NCI-H2196 (cell line): ENCODE measurements around the gene WNT8B.
A peak's percentile ranks its signal among the peaks of the same experiment; 100 is the strongest.

ENCODE experiments used
- DNase-seq: peaks from one replicate; lab custom pipeline; 2025; ENCODE audit not compliant: unreplicated experiment; lab: John Stamatoyannopoulos, UW

Gene WNT8B

GRCh38 chr10:100482834-100483185 is 20.0 kb downstream of the WNT8B start:
- no peak for DNase-seq

GRCh38 chr10:100483876-100484666 is 21.3 kb downstream of the WNT8B start:
- no peak for DNase-seq

DNA sequence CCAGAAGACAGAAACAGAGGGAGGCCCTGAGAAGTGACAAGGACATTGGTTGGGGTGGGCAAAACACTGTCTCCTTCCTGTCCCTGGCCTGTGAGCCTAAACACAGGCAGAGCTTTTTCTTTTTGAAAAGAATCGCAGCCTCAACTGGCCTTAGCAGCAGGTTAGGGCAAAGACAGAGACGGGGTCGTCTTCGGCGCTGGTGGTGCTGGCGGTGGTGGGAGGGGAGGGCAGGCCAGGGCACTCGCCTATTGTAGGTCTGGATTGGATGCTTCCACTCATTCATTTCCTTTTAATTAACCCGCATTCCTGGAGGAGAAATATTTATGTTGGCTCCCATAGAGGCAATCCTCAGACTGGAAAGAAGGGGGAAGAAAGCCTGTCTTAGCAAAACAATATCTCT is 22.6 kb downstream of the WNT8B start:
- no peak for DNase-seq

DNA sequence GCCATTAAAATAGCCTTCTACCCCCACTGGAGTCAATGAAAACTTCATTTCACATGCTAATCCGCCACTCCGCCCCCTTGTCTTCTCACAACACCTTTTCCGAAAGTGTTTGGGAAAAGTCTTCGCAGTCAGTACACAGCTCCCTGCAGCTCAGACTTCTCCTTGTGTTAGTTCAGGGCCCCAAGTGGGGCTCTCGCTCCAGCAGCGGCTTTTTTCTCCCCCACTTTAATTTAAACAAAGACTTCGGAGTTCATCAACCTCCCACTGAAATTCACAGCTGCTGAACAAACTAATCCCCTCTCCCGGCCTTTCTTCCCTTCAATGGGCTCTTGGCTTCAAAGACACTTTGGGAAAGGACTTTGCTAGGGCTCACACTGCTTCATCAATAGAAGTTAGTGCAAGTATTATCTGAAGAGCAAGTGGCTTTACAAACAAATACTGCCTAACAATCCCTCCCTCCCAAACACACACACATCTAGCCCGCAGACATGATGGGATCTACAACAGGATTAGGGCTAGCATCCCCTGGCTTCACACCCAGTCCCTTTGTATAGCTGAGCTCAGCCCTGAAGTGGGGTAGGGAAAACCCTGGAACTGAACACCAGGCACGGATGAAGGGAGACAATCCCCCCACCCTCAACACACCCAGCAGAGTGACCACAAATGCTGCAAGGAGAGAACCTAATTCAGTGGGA is 23.1 kb downstream of the WNT8B start:
- no peak for DNase-seq

DNA sequence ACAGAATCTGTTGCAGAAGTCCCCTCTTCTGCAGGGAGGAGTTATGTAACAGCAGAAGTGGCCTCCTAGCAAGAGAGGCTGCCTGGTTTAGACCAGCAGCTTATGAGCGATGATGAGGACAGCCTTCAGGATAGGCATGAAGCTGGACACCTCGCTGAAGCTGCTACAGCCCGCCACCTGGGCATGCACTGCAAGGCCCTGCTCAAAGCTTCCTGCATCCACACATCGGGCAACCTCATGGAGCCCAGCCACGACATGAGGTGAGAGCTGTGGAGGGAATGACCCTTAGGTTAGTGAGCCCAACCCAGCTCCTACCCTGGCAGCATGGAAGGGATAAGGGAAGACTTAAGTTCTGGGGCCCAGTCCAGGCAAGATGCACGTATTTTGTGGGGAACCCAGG is 24.7 kb downstream of the WNT8B start:
- DNase-seq: no peak

GRCh38 chr10:100489396-100489795 is 26.6 kb downstream of the WNT8B start:
- no peak for DNase-seq

GRCh38 chr10:100490531-100490930 is 27.7 kb downstream of the WNT8B start:
- DNase-seq: no peak

- DNase-seq: no peak
These were observed 33.8 kb downstream of the WNT8B start for GRCh38 chr10:100496567-100496966.

GRCh38 chr10:100498059-100498458 is 35.2 kb downstream of the WNT8B start:
- DNase-seq: no peak

- no peak for DNase-seq
These were observed 38.6 kb downstream of the WNT8B start for GRCh38 chr10:100501423-100501822.

DNA sequence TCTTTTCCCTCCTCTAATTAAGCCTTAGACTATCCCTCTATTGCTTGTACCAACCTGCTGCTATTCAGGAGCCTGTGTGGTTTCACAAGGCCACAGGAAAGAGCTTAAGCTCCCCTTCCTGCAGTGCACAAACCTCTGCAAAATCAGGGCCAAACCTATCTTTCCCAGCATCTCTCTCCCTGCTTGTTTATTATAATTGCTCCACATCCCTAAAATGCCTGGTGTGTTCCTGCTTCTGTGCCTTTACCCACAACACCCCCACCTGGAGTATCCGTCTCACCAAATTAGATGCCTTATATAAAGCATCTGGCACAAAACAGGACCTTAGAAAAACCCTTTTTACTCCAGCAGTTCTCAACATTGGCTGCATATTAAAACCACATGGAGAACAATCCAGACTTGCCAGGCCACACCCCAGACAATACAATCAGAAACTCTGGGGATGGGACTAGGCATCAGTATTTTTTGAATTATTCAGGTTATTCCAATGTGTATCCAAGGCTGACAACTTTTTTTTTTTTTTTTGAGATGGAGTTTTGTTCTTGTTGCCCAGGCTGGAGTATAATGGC is 40.2 kb downstream of the WNT8B start:
- DNase-seq: no peak

GRCh38 chr10:100504096-100504495 is 41.3 kb downstream of the WNT8B start:
- DNase-seq: no peak

DNA sequence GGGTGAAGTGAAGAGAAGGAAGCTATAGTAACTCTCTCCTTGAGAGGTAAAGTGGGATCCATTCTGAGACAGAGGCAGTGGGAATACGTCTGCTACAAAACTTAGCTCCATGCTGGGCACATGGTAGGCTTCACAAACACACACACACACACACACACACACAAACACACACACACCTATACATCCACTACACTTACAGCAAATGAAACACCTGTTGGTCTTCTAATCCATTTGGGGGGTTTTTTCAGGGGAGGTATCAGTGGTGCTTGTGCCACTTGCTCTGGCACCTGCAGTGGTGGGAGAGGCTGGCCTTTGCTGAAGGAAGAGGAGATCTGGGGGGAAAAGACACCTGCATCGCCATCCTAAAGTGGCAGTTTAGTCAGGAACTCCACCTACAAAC is 42.4 kb downstream of the WNT8B start:
- DNase-seq: no peak

GRCh38 chr10:100506596-100507356 is 44.0 kb downstream of the WNT8B start:
- DNase-seq: no peak

DNA sequence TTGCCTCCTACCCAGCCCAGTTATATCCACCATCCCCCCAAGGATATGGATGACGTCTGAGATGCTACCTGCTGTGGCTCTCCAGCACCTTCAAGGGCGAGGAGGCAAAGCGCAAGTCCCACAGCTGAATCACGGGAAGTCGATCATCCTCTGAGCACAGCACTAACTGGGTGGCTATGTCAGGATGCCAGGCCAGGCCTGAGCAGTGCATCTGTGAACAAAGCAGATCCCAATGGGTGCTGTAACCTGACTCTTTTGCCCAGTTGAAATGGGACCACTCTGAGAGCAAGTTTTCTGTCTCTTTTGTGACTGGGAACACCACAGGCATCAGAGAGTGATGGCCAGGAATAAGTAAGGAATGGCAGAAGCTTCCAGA is 44.5 kb downstream of the WNT8B start:
- DNase-seq: no peak

DNA sequence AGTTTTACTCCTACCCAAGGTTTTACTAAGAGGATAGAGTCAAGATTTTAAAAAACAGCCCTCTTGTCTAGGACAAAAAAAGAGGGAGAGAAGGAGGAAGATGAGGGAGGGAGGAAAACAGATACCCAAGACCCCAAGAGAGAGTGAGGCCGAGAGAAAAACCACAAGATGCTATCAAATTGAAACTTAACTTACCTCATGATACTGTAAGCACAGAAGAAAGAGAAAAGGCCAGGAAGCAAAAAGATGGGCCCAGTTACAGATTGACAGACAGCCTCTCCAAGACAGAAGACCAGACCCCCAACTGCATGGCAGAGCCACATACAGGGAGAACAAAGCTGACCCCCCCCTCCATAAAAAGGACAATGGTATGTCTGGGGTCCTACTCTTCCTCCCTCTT is 45.5 kb downstream of the WNT8B start:
- DNase-seq: no peak

GRCh38 chr10:100508691-100509150 is 45.9 kb downstream of the WNT8B start:
- DNase-seq: peak; percentile 23

- no peak for DNase-seq
These were observed 46.5 kb downstream of the WNT8B start for GRCh38 chr10:100509241-100509840.

DNA sequence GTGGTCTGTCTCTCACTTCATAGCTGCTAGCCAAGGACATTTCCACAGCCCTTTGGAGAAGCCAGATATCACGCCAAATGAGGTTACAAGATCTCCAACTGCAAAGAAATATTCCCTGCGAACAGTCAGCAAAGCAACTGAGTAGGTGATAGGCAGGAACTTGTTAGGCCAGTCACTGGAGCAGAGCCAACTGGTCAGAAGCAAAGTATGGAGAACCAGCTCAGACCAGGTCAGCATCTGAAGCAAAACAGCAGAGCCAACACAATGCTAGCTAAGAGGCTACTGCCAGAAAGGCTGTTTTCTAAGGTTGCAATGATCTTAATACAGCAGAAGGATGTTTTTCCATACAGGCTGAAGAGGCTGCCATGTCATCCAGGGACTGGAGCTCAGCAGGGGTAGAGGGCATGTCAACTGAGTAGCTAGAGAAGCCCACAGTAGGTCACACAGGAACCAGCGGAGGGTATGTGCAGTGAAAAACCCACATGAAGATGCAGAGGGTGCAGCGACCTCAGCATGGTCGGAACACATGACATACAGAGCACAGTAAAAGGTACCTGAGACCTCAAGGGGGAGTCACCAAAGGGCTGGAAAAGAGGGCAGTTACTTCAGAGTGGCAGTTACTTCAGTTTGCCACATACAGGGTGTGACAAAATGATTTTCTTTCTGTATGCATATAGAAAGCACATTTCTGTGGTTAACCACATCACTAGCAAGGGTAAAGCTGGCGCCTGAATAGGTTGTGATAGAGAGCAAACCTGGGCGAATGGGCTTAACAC is 47.9 kb downstream of the WNT8B start:
- no peak for DNase-seq

DNA sequence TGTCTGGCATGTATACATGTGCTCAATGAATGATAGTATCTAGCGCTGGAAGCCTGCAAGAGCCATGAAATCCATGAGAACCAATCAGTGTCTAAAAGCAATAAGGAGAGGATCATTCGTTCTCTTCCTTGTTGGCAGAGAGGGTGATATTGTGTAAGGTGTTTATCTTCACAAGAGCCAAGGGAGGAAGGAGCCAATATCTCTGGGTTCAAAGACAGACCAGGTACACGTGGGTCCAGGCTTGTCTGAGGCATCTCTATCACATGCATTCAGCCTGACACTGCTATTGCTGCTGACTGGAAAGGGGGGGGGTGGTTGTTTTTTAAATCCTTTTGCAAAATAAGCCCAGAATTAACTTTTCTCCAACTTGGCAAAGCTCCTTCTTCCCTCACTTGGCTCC is 52.8 kb downstream of the WNT8B start:
- DNase-seq: no peak
